Endothelial cell (in vitro differentiated cells): ENCODE data around the gene HERC2. TPM values are rescaled to one million over a fixed set of nuclear protein-coding genes. Genes with fewer than 3 reads are reported as not detected.

Experiments used
- DNase-seq: peaks from one replicate; pipeline ENCODE4 v3.0.0; 2021; ENCODE audit warnings: low spot score
- H3K27ac Mint-ChIP-seq: one replicate; pipeline ENCODE4 v1.8.0; 2021; ENCODE audit warnings: mixed read lengths, inconsistent platforms; ENCODE audit not compliant: unreplicated experiment
- H3K27me3 Mint-ChIP-seq: one replicate; pipeline ENCODE4 v1.8.0; 2021; ENCODE audit warnings: mild to moderate bottlenecking, moderate library complexity, mixed read lengths, inconsistent platforms; ENCODE audit not compliant: unreplicated experiment
- H3K36me3 Mint-ChIP-seq: one replicate; pipeline ENCODE4 v1.8.0; 2021; ENCODE audit warnings: mild to moderate bottlenecking, low read depth, mixed read lengths, inconsistent platforms; ENCODE audit not compliant: unreplicated experiment
- H3K4me1 Mint-ChIP-seq: one replicate; pipeline ENCODE4 v1.8.0; 2021; ENCODE audit warnings: mild to moderate bottlenecking, mixed read lengths, inconsistent platforms; ENCODE audit not compliant: unreplicated experiment
- H3K4me3 Mint-ChIP-seq: one replicate; pipeline ENCODE4 v1.8.0; 2021; ENCODE audit warnings: mild to moderate bottlenecking, mixed read lengths, inconsistent platforms; ENCODE audit not compliant: unreplicated experiment
- H3K9me3 Mint-ChIP-seq: one replicate; pipeline ENCODE4 v1.8.0; 2021; ENCODE audit warnings: mixed read lengths, inconsistent platforms; ENCODE audit not compliant: unreplicated experiment
- total RNA-seq: library from RNA; stranded (reverse); fragmentation: NEBNext Ultra II Directional; extraction: Animal tissue kit (Norgen Biotek cat#: 25700); gene quantifications from one replicate; pipeline ENCODE4 v1.2.1, GENCODE V29; 2021; ENCODE audit not compliant: unreplicated experiment
- TF ChIP-seq, protein P1 (sequence below): fragments of 200-600 bp; sonication (generic); IDR thresholded peaks from one replicate; pipeline ENCODE4 v1.5.0; 2021; ENCODE audit warnings: antibody characterized with exemption; ENCODE audit not compliant: unreplicated experiment

Gene HERC2
- total RNA-seq, 1 donor from 2014 or later = 84.6 TPM

DNA sequence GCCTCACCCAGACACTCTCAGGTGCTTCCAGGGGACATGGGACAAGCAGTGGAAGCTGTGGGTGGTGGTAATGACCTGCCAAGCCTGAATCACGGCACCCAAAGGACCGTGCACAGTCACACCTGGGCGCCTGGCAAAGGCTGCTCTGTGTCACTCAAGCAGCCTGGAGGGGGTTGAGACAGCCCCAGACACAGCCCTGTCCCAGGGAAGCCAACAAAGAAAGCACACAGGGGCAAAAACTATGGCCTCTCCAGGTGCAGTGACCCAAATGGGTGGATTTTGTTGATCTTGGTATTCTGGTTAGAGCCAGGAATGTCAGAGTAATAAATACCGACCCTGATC is 207.9 kb downstream of the HERC2 start:
- H3K9me3 Mint-ChIP-seq = no peaks in the 10 kb centered on the region
- no peak overlapping the region for H3K4me3 Mint-ChIP-seq
- no peak for DNase-seq
- H3K36me3 Mint-ChIP-seq = peaks cover 49% of the 10 kb centered on the region
- TF ChIP-seq, protein P1, sequence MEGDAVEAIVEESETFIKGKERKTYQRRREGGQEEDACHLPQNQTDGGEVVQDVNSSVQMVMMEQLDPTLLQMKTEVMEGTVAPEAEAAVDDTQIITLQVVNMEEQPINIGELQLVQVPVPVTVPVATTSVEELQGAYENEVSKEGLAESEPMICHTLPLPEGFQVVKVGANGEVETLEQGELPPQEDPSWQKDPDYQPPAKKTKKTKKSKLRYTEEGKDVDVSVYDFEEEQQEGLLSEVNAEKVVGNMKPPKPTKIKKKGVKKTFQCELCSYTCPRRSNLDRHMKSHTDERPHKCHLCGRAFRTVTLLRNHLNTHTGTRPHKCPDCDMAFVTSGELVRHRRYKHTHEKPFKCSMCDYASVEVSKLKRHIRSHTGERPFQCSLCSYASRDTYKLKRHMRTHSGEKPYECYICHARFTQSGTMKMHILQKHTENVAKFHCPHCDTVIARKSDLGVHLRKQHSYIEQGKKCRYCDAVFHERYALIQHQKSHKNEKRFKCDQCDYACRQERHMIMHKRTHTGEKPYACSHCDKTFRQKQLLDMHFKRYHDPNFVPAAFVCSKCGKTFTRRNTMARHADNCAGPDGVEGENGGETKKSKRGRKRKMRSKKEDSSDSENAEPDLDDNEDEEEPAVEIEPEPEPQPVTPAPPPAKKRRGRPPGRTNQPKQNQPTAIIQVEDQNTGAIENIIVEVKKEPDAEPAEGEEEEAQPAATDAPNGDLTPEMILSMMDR = no peak
- no peaks in the 10 kb centered on the region for H3K4me1 Mint-ChIP-seq
- H3K27me3 Mint-ChIP-seq = peaks cover 10% of the 10 kb centered on the region
- no peak overlapping the region for H3K27ac Mint-ChIP-seq

GRCh38 chr15:28113394-28114113 is 208.4 kb downstream of the HERC2 start:
- peaks cover 47% of the 10 kb centered on the region for H3K36me3 Mint-ChIP-seq
- H3K4me3 Mint-ChIP-seq = peak overlapping the region; percentile 59
- H3K27me3 Mint-ChIP-seq = peaks cover 15% of the 10 kb centered on the region
- no peak for DNase-seq
- no peak overlapping the region for H3K27ac Mint-ChIP-seq
- H3K4me1 Mint-ChIP-seq = no peaks in the 10 kb centered on the region
- TF ChIP-seq, protein P1 = no peak
- no peaks in the 10 kb centered on the region for H3K9me3 Mint-ChIP-seq

DNA sequence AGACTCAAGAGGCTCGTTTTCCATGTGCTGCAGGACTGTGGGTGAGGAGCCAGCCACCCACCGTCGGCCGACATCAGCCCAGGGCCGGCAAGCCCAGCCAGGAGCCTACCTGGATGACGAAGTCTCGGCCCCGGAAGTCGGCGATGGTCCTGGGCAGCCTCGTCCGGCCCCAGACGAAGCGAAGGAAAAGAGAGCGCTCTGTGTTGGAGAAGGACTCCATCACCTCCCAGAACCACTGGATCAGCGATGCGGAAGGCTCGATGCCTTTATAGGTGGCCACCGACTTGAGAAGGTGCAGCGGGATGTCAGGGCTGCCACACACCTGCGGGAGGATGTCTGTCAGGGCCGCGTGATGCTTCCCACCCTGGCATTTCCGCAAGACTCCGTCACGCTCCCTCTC is 209.0 kb downstream of the HERC2 start:
- no peak for DNase-seq
- Mint-ChIP-seq H3K9me3 (no peaks in the 10 kb centered on the region), H3K4me3 (no peak overlapping the region), H3K27me3 (peaks cover 16% of the 10 kb centered on the region), H3K4me1 (peaks cover 2% of the 10 kb centered on the region), H3K36me3 (peaks cover 41% of the 10 kb centered on the region), H3K27ac (no peak overlapping the region)
- TF ChIP-seq, protein P1 = no peak

DNA sequence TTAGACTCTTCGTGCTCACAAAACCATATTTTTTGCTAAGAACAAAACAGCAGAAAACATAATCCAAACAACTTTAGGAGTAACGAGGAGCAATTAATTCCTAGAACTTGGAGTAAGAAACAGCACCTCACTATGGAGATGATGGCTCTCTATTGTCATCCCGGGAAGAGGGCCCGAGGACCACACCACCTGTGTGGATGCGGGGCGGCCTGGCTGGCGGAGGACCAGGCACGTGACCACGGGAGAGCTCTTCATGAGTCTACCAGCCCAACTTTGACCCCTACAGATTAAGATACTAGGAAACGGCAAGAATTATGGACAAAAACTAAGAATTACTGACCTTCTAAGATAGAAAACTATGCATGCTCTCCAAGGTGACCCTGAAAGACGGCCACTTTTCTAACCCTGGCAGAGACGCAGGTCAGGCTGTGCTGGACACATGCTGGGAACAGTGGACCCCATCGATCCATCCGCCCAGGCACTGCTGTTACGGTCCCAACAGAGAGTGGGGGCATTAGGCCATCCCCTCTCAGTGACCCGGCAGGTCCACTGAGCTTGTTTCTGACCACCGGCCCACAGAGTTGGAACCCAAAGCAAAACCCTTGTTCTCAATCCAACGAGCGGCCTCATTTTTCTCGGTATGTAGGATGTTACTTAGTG is 209.7 kb downstream of the HERC2 start:
- Mint-ChIP-seq H3K27ac (no peak overlapping the region), H3K4me1 (peaks cover 3% of the 10 kb centered on the region), H3K4me3 (peak overlapping the region; percentile 16), H3K36me3 (peaks cover 34% of the 10 kb centered on the region), H3K27me3 (peaks cover 21% of the 10 kb centered on the region), H3K9me3 (no peaks in the 10 kb centered on the region)
- no peak for DNase-seq
- TF ChIP-seq, protein P1 = no peak

DNA sequence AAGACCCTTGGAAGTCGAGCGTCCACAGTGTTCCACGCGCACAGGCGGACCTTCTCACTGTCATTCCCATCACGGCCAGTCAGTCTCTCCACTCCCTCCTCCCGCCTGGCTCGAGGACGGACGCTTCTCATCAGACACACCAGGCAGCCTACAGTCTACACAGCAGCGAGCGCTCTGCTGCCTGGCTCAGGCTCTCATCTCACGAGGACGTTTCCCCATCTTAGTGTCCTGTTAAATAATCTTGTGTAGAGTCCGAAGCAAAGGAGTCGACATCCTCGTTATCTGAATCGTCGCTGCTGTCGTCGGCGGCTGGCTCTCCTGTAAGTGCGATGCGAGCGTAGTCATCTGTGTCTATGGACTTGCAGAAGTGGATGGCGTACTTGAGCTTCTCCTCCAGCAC is 210.4 kb downstream of the HERC2 start:
- Mint-ChIP-seq H3K9me3 (no peaks in the 10 kb centered on the region), H3K36me3 (peaks cover 34% of the 10 kb centered on the region), H3K4me1 (peaks cover 3% of the 10 kb centered on the region), H3K27ac (no peak overlapping the region), H3K4me3 (no peak overlapping the region), H3K27me3 (peaks cover 22% of the 10 kb centered on the region)
- DNase-seq = no peak
- TF ChIP-seq, protein P1 = no peak
